D721Med (cell line): ENCODE data around the gene CAPZB.

Experiments used
- DNase-seq: peaks from one replicate; pipeline ENCODE4 v3.0.0; 2011; ENCODE audit warnings: low spot score; ENCODE audit not compliant: insufficient read length
- FAIRE-seq: peaks from 2 replicates; lab custom pipeline; 2011; peaks lifted over from hg19 to GRCh38; lab: Jason Lieb, UNC
- TF ChIP-seq, protein P1 (sequence below): IDR thresholded peaks from 2 replicates; pipeline ENCODE4 v1.5.1; 2012; ENCODE audit warnings: mild to moderate bottlenecking, control low read depth; ENCODE audit not compliant: insufficient read depth; ENCODE audit errors: missing control alignments

CAPZB gene

GRCh38 chr1:19352839-19353238 lies 132.5 kb downstream of the CAPZB start:
- DNase-seq, result no peak
- TF ChIP-seq, protein P1, sequence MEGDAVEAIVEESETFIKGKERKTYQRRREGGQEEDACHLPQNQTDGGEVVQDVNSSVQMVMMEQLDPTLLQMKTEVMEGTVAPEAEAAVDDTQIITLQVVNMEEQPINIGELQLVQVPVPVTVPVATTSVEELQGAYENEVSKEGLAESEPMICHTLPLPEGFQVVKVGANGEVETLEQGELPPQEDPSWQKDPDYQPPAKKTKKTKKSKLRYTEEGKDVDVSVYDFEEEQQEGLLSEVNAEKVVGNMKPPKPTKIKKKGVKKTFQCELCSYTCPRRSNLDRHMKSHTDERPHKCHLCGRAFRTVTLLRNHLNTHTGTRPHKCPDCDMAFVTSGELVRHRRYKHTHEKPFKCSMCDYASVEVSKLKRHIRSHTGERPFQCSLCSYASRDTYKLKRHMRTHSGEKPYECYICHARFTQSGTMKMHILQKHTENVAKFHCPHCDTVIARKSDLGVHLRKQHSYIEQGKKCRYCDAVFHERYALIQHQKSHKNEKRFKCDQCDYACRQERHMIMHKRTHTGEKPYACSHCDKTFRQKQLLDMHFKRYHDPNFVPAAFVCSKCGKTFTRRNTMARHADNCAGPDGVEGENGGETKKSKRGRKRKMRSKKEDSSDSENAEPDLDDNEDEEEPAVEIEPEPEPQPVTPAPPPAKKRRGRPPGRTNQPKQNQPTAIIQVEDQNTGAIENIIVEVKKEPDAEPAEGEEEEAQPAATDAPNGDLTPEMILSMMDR, result no peak
- FAIRE-seq, result no peak

DNA sequence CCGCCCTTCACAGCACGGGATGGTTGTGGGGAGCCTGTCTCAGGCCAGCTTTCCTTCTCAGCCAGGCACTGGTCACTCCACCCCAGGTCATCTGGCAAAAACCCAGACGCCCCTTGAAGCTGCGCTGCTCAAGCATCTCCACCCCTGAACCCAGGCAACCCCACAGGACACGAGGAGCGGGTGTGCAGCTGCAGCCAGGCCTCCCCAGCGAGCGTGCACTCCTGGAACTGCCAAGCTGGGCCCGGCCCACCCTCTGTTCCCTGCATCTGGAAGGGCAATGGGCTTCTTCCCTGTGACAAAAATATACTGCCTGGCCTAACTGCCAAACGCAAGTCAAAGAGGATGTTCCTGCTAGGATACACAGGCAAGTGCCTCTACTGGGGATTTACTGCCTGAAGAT lies 133.5 kb downstream of the CAPZB start:
- FAIRE-seq (no peak), DNase-seq (no peak)
- TF ChIP-seq, protein P1, result no peak

- FAIRE-seq, result no peak
- no peak for DNase-seq
- TF ChIP-seq, protein P1, result no peak
Observed at GRCh38 chr1:19350566-19350965, 134.8 kb downstream of the CAPZB start.

DNA sequence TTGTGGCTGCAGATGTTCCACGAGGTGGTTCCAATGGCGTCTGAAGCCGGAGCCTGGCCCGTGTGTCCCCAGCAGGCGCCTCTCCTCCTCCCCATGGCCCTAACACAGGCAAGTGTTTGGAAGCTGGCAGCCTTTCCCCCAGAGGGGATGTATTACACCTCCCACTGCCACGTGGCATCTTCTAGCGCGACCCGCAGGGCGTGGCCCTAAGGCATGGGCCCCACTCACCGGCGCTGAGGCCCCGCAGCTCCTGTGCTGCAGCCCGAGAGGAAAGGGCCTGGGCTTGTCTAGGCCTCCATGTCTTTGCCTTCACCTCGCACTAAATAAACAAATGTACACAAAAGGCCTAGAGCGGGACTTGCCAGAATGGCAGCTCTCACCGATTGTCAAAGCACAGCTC lies 135.3 kb downstream of the CAPZB start:
- TF ChIP-seq, protein P1, result no peak
- FAIRE-seq, result no peak
- DNase-seq, result no peak

GRCh38 chr1:19348441-19349198 lies 136.7 kb downstream of the CAPZB start:
- FAIRE-seq (no peak), DNase-seq (no peak)
- TF ChIP-seq, protein P1, result no peak

GRCh38 chr1:19347533-19348172 lies 137.7 kb downstream of the CAPZB start:
- no peak for FAIRE-seq
- no peak for DNase-seq
- TF ChIP-seq, protein P1, result no peak

DNA sequence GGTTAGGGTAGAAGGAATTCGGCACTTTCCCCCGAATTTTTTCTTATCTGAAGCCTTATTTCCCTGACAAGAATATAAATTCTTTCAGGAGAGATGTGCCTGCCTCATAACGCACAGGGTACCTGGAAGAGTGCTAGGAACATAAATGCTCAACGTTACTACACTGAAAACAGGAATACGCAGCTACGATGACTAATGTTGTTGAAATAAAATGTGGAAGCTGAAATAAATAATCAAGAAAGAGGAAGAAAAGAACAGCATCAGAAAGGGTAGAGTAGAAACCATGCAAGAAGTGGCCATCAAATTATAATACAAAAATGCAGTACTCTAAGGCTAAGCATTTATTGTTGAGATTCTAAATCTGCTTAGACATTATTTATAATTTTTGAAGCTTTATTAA lies 139.3 kb downstream of the CAPZB start:
- FAIRE-seq (no peak), DNase-seq (no peak)
- TF ChIP-seq, protein P1, result no peak
